CD4-positive, alpha-beta T cell treated with Interleukin-15 for 4 hours (primary cell): ENCODE measurements around the gene RGS10.
"Not testable (repeated sequence)": the region's sequence is repeated elsewhere in the genome, so short reads cannot be mapped to it uniquely, and the experiment has no call there.

ENCODE experiments used
- DNase-seq: peaks from one replicate; pipeline ENCODE4 v3.0.0-alpha.2; 2020; ENCODE audit warnings: low spot score

RGS10 gene

DNA sequence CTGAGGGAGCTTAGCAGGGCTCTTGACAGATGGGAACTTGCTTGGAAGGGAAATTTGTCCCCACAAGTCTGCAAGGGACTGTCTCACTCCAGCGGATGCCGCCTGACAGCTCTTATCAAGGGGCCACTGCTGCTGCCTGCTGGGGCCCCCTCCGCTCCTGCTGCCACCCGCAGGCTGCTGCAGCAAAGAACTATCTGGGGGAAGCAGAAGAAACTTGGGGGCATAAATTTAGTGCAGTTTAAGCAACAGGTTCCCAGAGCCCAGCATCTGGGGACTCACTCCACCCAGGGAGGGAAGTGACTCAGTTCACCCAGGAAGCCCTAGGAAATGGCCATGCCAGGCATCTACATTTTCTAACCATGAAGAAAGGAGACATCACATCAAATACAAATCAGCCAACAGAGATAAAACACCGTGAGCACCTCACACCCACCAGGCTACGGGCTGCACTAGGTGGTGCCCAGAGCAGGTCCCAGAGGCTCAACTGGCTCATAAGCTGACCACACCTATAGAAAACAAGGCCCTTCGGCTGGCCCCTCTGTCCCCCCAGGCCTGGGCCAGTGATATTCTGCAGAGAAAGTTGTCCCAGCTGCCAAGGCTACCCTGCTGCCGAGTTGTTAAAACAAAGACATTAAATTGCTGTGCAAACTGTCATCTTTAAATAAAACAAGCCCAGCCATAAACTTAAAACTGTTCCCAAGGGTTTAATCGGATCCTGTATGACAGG lies 3.7 kb downstream of the RGS10 start:
- DNase-seq = peak; percentile 25

DNA sequence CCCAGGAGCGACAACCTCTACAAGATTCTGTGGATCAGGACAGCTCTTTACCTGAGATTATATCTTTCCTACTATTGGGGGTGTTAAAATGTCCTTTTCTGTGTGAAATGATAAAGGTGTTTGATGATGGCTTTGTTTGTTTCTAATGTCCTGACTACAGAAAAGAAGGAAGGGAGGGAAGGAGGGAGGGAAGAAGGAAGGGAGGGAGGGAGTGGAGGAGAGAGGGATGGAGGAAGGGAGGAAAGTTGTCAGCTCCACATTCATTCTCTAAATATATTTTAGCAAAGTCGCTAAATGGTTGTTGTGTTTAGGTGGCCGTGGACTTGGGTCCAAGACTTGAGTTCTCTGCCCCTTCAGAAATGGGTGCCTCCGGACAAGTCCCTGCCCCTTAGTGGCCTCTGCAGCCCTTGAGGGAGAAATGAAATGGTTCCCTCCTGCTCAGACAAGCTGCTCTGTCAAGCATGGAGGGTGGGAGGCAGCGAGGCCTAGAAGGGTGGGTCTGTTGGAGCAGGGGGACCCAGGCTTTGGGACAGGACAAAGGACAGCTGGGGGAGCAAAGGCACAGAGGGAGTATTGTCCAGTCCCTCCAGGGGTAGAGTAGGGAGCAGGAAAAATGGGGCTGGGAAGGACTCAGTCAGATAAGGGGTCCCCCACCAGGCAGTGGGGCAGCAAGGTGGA lies 4.4 kb downstream of the RGS10 start:
- DNase-seq = no peak

DNA sequence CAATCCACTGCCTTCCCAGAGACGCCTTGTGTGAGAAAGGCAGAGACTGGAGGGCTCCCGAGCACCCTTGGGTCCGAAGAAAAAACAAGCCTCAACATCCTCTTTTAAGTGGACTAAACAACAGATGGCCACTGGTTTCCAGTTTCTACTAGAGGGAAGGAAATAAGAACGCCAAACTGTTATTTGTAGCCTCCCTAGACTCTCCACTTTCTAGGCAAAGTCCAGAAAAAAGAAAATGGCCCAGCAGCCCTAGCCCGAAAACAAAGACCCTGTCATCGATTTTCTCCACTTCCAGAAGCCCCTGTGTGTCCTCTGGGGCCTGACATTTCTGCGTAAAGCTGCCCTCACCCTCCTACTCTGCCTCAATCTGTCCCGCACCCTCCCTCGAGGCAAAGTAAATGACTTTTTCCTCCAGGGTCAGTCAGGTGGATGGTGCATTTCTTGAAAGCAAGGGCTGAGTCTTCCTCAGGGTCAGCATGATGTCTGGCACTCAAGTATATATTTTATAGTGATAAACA lies 6.0 kb downstream of the RGS10 start:
- no peak for DNase-seq

DNA sequence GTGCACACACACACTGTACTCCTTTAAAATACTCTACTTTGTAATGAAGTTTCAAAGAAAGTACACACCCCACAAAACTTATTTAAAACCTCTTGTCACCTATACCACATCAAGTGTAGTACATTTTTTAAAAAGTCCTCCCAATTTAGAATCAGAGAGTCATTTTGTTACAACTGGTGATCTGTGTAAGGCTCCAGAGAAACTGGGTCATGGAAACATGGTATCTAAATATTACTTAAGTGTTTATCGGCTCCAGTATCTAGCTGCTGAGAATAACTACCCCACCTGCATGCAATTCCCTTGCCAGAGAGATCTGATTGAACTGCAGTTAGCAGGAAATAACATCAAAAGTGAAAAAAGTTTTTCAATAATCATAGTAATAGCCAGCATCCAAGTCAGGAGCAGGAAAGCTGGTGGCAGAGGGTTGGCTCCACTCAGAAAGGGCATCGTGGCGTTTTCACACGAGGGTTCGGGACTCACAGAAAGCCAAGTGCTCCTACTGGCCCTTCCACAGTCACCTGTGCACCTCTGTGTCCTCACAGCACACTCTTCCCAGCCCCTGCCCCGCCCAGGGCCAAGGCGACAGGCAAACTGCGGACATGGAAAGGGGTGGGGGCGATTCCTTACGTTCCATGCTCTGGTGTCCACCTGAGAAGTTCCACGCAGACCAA lies 6.5 kb downstream of the RGS10 start:
- DNase-seq = no peak

DNA sequence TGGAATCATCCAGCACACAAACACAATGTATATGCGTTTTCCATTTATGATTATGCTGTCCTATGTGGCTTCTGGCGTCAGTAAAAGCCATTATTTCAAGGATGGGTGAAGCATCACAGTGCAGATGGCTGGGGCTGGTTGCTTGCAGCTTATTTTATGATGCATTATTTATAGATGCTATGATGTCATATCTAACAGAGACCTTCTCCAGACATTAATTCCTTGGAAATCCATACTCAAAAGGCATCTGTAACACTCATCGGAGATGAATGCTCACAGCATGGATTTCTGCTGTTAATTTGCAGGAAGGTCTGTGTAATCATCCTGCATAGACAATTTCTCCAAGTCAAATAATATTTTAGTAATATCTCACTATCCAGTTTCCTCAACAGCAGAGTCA lies 7.2 kb downstream of the RGS10 start:
- no peak for DNase-seq

DNA sequence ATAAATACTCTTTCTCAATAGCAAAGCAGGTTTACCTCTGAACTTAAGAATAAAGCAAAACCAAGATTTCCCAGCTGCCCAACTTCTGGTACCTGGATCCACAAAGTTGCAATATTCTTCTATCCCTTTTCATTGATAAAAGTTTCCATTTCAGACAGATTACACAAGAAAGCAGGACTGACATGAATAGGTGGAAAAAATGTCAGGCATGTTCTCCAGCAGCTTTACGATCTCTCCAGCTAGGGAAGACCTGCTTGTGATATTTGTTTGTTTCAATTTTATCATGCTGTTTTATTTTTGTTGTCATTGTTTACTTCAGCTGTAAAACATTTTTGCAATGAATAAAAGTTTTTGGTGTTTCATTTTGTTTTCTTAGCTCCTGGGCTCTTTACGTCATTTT lies 9.0 kb downstream of the RGS10 start:
- DNase-seq = no peak

DNA sequence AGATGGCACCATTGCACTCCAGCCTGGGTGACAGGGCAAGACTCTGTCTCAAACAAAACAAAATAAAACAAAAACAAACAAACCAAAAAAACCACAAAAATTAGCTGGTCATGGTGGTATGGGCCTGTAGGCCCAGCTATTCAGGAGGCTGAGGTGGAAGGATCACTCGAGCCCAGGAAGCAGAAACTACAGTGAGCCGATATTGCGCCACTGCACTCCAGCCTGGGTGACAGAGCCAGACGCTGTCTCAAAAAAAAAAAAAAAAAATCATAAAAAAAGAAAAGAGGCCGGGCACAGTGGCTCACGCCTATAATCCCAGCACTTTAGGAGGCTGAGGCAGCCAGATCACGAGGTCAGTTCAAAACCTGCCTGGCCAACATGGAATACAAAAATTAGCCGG lies 9.7 kb downstream of the RGS10 start:
- DNase-seq = not testable (repeated sequence)

DNA sequence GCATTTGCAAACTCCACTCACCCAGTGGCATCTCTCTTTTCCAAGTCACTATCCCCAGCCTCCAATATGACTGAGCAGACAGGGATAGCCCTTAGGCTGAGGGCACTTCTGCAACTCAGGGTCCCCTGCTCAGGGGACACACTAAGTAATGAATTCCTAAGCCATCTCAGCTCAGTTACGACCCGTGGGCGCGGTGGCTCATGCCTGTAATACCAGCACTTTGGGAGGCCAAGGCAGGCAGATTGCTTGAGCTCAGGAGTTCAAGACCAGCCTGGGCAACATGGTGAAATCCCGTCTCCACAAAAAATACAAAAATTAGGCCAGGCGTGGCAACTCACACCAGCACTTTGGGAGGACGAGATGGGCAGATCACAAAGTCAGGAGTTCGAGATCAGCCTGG lies 10.3 kb downstream of the RGS10 start:
- DNase-seq = not testable (repeated sequence)

DNA sequence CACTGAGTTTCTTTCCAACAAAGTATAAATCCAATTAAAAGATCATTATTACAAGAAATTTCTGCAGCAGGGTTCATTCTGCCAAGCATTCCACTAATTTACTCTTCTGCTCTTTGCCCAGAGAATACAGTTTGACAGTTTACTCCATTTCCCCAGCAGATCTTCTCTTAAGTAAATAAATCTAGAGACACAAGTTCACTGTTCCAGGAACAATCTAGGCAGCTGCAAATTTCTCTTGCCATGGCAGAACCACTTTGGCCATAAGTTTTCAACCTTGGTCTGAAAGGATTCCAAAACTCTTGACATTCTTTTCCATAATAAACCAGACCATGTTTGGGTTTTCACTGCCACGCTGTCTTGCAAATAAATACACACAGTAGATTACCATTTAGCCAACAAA lies 11.5 kb downstream of the RGS10 start:
- DNase-seq = no peak

DNA sequence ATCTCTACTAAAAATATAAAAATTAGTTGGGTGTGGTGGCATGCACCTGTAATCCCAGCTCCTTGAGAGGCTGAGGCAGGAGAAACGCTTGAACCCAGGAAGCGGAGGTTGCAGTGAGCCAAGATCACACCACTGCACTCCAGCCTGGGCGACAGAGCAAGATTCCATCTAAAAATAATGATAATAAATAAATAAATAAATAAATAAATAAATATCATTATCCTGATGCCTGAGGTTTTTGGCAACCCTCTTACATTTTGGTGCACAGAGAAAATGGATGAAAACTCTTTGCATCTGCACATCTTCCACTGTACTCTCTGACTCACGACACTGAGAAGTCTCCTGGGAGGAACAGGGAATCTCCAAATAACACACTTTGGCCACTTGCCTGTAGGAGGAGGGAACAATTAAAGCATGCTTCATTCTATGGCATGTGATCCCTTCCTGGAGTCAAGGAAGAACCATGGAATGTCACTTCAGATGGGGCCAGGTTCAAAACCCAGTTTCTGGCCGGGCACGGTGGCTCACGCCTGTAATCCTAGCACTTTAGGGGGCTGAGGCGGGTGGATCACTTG lies 13.8 kb downstream of the RGS10 start:
- DNase-seq = not testable (repeated sequence)

DNA sequence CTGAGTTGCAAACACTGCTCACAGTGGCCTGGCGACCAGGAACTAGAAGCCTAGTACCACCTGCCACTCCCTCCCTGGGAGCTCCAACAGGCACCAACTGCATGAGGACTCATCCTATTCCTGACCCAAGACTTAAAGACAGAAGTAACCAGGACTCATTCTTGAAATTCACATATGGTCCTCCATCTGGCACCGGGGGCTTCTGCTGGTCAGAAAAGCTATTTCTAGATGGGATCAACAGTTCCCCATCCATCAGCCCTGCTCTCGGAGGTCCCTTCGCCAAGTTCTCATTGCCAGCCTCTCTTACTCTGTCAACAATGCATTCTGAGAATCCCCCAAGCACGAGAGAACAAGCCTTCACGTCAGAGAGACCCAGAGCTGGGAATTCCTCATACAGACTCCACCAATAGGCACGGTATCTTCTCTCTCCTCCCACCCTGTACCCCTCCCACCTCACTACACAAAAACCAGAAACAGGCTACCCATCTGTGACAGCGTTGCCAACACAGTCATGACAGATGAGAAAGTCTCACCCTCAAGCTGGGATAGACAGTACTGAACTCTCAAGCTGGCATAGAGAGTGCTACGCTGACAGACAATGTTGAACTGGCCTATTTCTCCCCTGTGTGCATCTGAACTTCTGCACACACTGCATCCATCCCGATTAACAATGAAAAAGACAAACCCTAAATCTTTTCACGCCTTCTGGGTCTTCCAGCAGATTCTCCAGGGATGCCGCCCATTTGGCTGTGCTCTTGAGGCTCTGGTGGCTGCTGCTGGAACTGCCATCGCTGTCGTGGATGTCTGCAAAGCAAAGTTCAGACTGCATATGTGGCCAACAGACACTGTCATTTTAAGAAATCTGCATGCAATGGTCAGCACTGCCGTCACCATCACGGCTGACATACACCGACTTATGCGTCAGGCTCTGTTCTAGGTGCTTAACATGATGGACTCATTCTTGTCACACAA lies 15.6 kb downstream of the RGS10 start:
- no peak for DNase-seq

DNA sequence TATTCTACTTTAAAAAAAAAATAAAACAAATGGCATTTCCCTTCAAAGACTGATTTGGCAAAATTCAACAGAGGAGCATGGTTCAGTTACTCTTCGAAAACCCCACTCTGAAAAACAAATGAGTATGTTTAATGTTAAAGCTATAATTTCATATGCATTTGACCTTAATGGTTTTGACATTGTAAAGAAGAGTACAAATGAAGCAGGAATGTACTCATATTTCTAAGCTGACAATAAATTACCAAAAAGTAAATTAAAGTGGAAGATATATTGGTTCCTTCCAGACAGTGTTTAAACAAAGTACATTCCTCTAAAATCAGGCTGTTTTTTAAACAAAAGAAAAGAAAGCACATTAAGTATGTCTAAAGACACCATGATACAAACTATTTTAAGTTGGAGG lies 16.4 kb downstream of the RGS10 start:
- DNase-seq = no peak

DNA sequence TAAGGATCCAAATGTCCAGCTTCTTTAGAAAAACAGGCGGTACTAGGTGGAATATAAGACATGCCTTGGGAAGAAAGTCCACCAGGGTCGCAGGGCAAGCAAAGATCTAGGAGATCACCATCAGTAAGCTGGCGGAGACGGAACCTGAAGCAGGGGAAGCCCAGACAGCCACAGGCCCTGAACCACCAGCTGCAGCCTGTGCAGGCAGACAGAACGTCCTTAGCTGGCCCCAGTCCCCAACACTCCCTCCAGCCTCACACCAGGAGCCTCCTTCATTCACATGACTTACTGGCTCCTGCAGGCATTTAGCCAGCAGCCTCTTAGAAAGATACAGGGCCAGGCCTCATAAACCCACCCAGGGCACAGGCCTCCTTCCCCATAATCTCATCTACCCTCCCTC lies 17.4 kb downstream of the RGS10 start:
- DNase-seq = no peak

DNA sequence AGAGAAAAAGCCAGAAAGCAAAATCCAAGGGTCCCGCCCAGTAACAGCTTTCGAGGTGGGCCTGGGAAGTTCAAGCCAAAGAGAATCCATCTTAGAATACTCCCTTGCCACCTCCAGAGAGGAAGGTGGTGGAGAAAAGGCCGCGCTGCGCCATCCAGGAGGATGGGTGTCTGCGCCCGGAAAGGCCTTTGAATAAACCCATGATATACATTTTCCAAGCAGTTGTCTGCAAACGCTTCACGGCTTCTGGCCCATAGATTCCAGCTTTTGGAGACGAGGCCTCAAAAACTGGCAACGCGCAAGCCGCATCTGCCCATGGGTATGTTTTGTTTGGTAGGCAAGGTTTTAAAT lies 17.8 kb downstream of the RGS10 start:
- DNase-seq = no peak

DNA sequence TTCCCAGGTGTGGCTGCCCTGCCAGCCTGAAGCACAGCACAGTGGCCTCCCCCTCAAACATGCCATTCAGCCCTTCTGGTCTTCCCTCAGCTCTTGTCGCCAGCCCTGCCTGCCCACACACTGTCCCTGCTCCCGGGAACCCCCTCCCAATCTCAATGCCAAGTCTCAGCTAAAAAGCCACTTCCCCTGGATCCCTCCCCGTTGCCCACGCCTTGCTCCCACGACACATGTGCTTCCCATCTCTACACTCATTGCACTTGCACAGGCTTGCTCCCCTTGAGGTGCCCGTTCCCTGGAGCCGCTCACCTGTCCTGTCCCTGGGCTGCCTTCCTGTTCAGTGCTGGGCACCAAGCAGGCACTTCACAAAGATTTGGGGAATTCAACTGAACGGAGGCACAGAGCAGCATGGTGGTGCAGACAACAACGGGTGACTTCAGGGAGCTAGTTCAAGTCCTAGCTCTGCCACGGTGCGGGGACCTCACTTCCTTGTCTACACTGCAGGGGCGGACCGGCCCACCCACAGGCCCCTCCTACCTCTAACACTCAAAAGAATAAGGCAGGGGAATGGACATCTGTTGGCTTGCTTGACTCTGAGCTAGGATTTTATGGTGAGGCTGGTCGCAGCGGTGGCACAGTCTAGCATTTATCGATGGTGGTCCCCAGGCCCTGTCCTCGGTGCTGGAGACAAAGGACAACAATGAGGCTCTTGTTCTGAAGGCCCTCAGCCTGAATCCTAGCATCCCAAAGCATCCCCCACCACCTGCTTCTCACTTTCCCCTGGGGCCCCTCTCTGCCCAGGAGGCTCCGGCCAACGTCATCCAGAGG lies 18.4 kb downstream of the RGS10 start:
- no peak for DNase-seq

DNA sequence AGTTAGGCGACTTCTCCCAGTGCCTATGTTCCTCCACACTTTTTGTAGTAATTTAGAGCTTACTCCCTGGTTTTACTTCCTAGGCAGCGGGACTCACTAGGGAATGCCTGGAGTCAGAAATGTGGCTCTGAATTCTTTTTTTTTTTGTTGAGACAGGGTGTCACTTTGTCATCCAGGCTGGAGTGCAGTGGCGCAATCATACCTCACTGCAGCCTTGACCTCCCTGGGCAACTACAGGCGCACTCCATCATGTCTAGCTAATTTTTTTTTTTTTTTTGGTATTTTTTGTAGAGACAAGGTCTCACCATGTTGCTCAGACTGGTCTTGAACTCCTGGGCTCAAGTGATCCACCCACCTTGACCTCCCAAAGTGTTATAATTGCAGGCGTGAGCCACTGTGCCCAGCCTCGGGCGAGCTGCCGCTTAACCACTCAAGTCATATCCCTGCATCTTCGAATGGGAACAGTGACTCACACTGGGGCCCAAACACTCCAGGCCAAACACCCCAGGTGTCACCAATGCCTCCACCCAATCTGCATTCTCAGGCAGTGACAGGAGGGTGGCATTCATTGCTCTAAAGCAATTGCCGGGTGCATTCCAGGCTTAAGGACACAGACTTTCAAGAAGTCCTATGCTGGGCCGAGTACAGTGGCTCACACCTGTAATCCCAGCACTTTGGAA lies 19.6 kb downstream of the RGS10 start:
- DNase-seq = no peak

DNA sequence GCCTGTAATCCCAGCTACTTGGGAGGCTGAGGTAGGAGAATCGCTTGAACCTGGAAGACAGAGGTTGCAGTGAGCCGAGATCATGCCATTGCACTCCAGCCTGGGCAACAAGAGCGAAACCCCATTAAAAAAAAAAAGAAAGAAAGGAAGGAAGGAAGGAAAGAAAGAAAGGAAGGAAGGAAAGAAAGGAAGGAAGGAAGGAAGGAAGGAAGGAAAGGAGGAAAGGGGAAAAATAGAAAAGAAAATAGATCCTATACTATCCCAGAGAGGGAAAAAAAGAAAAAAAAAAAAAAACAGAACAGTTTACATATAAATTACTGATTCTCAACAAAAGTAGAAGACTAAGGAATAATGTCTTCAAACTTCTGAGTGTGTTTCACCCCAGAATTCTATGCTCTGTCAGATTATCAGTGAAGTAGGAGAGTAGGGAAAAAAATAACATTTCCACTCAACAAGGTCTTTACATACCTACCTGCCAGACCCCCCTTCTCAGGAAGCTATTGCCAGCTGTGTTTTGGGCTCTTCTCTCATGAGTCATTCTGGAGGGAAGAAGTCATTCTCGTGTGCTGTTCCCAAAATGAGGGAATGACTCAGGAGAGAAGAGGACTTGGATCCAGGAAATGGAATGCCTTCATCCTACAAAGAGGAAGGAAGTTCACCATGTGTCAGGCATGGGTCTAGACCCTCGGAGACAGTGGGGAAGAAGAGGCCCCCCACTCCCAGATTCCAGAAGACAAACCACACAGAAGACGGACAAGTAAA lies 20.9 kb downstream of the RGS10 start:
- DNase-seq = no peak

DNA sequence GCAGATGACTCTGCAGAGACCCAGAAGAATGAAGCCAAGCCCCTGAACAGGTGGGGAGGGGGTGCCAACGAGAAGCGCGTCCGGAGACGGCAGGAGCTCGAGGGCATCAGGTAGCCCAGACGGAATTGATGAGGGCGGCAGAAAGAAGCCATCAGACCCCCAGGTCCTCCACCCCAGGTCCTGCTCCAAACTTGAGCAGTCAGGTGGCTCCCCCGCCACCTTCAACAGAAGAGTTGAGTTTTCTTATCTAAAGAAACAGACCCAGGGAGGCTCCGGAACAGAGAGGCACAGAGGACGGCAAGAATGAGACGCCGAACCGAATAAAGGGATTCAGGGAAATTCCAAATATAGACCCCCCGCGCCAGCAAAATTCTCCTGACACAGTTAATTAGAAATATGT lies 22.2 kb downstream of the RGS10 start:
- DNase-seq = no peak

DNA sequence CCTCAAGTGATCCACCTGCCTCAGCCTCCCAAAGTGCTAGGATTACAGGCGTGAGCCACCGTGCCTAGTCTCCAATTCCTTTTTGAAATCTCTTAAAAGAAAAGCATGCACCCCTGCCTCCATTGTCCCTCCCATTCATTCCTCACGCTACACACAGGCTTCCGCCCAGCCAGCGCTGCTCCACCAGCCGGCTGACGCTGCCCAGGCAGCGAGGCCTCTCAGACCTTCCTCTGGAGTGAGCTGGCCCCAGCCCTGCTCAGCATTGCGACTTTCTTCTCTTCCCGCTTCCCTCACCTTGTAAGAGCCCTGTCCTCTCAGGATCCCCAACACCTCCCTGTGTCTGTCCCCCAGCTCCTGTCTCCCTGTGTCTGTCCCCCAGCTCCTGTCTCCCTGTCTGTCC lies 23.6 kb downstream of the RGS10 start:
- no peak for DNase-seq
